ENCODE data around the gene ACP1.

DNA sequence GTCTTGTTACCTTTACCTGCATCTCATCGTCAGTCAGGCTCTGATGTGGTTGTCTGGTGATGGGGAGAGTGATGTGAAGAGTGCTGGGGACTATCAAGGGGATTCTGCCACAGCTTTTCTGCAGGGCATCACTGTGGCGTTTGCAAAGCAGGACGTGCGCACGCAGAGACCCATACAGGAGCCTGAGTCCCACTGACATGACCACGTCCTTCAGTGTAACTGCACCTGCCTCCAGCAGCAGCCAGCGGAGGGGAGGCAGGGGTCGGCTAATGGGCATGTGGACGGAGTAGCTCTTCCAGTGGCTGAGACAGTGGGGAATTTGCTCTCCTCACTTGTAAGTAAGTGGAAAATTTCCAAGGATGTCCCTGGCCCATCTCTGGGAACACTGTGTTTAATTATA, 16.6 kb downstream of the ACP1 start:
- TF ChIP-seq, protein P1, sequence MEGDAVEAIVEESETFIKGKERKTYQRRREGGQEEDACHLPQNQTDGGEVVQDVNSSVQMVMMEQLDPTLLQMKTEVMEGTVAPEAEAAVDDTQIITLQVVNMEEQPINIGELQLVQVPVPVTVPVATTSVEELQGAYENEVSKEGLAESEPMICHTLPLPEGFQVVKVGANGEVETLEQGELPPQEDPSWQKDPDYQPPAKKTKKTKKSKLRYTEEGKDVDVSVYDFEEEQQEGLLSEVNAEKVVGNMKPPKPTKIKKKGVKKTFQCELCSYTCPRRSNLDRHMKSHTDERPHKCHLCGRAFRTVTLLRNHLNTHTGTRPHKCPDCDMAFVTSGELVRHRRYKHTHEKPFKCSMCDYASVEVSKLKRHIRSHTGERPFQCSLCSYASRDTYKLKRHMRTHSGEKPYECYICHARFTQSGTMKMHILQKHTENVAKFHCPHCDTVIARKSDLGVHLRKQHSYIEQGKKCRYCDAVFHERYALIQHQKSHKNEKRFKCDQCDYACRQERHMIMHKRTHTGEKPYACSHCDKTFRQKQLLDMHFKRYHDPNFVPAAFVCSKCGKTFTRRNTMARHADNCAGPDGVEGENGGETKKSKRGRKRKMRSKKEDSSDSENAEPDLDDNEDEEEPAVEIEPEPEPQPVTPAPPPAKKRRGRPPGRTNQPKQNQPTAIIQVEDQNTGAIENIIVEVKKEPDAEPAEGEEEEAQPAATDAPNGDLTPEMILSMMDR (IDR thresholded peaks at IDR 0.05; ENCODE audit: low read depth, low read length, poor library complexity, severe bottlenecking), result no peak
- no peak for TF ChIP-seq EZH2phosphoT487 (IDR thresholded peaks at IDR 0.05; ENCODE audit: borderline replicate concordance, low read length)

Measured in DOHH2 (cell line).